Measurements from ENCODE around the gene TXNDC2. TPM values are rescaled to one million over a fixed set of nuclear protein-coding genes. Genes with fewer than 3 reads are reported as not detected.
"Not testable (repeated sequence)": the region's sequence is repeated elsewhere in the genome, so short reads cannot be mapped to it uniquely, and the experiment has no call there.

The TXNDC2 gene
- total RNA-seq, 1 donor from 2014 or later, result not detected

- intact Hi-C loops (cut with DNase I), result no loop called here
- DNase-seq (ENCODE audit: low spot score), result no peak
- ATAC-seq, result no peak
Observed at GRCh38 chr18:9902832-9903231, 17.1 kb downstream of the TXNDC2 start.

GRCh38 chr18:9905401-9905922 lies 19.7 kb downstream of the TXNDC2 start:
- ATAC-seq, result no peak
- intact Hi-C loops (cut with DNase I), result no loop called here
- no peak for DNase-seq (ENCODE audit: low spot score)

- ATAC-seq (no peak), DNase-seq (ENCODE audit: low spot score) (no peak)
- intact Hi-C loops (cut with DNase I), result no loop called here
Observed at GRCh38 chr18:9906481-9906880, 20.7 kb downstream of the TXNDC2 start.

GRCh38 chr18:9907867-9908266 lies 22.1 kb downstream of the TXNDC2 start:
- intact Hi-C loops (cut with DNase I), result no loop called here
- ATAC-seq, result no peak
- no peak for DNase-seq (ENCODE audit: low spot score)

- ATAC-seq (no peak), DNase-seq (ENCODE audit: low spot score) (no peak)
- intact Hi-C loops (cut with DNase I), result no loop called here
Observed at GRCh38 chr18:9910071-9910470, 24.3 kb downstream of the TXNDC2 start.

- intact Hi-C loops (cut with DNase I), result no loop called here
- DNase-seq (ENCODE audit: low spot score) (no peak), ATAC-seq (no peak)
Observed at GRCh38 chr18:9910661-9911060, 24.9 kb downstream of the TXNDC2 start.

- intact Hi-C loops (cut with DNase I), result no loop called here
- DNase-seq (ENCODE audit: low spot score) (no peak), ATAC-seq (no peak)
Observed at GRCh38 chr18:9911226-9911625, 25.5 kb downstream of the TXNDC2 start.

- ATAC-seq; intact Hi-C loops (cut with DNase I); DNase-seq (ENCODE audit: low spot score): not testable (repeated sequence)
Observed at GRCh38 chr18:9912285-9912684, 26.5 kb downstream of the TXNDC2 start.

GRCh38 chr18:9913151-9913525 lies 27.4 kb downstream of the TXNDC2 start:
- intact Hi-C loops (cut with DNase I), result no loop called here
- no peak for DNase-seq (ENCODE audit: low spot score)
- ATAC-seq, result peak; percentile 32

GRCh38 chr18:9913526-9914333 lies 28.0 kb downstream of the TXNDC2 start, which contains the start of gene VAPA:
Gene VAPA, plus strand, starts transcription at chr18:9914016. Its CDS starts 241 bp downstream, at chr18:9914257.
- DNase-seq (ENCODE audit: low spot score), result peak; percentile 96
- intact Hi-C loops (cut with DNase I), result no loop called here
- peak; percentile 98 for ATAC-seq

- DNase-seq (ENCODE audit: low spot score) (no peak), ATAC-seq (no peak)
- intact Hi-C loops (cut with DNase I), result no loop called here
Observed at GRCh38 chr18:9914334-9914583, 28.5 kb downstream of the TXNDC2 start.

GRCh38 chr18:9914584-9915290 lies 29.0 kb downstream of the TXNDC2 start:
- intact Hi-C loops (cut with DNase I), result no loop called here
- peak; percentile 81 for DNase-seq (ENCODE audit: low spot score)
- ATAC-seq, result no peak

GRCh38 chr18:9915291-9916076 lies 29.7 kb downstream of the TXNDC2 start:
- ATAC-seq, result no peak
- intact Hi-C loops (cut with DNase I), result no loop called here
- DNase-seq (ENCODE audit: low spot score), result no peak

- DNase-seq (ENCODE audit: low spot score) (no peak), ATAC-seq (no peak)
- intact Hi-C loops (cut with DNase I), result no loop called here
Observed at GRCh38 chr18:9916077-9916639, 30.4 kb downstream of the TXNDC2 start.

- intact Hi-C loops (cut with DNase I), result no loop called here
- ATAC-seq (no peak), DNase-seq (ENCODE audit: low spot score) (no peak)
Observed at GRCh38 chr18:9916808-9917207, 31.0 kb downstream of the TXNDC2 start.

GRCh38 chr18:9918016-9918680 lies 32.4 kb downstream of the TXNDC2 start:
- intact Hi-C loops (cut with DNase I), result no loop called here
- ATAC-seq, result no peak
- DNase-seq (ENCODE audit: low spot score), result no peak

GRCh38 chr18:9919564-9920232 lies 33.9 kb downstream of the TXNDC2 start:
- ATAC-seq (no peak), DNase-seq (ENCODE audit: low spot score) (no peak)
- intact Hi-C loops (cut with DNase I), result no loop called here

GRCh38 chr18:9922592-9923311 lies 37.0 kb downstream of the TXNDC2 start:
- intact Hi-C loops (cut with DNase I), result no loop called here
- DNase-seq (ENCODE audit: low spot score) (no peak), ATAC-seq (no peak)

Measured in sciatic nerve (tissue), 2 donors.